GM21619 (cell line): ENCODE measurements around the gene EPHA4.

ENCODE experiments used
- ATAC-seq: cut with Tn5 transposase; IDR thresholded peaks from one replicate; pipeline ENCODE4 v1.9.1; 2021; ENCODE audit not compliant: unreplicated experiment

Gene EPHA4

GRCh38 chr2:221571551-221572218 is 419 bp downstream of the EPHA4 start:
- peak; percentile 11 for ATAC-seq

GRCh38 chr2:221571025-221571550 is 1.0 kb downstream of the EPHA4 start:
- no peak for ATAC-seq

GRCh38 chr2:221570321-221570935 is 1.7 kb downstream of the EPHA4 start:
- no peak for ATAC-seq

- ATAC-seq = no peak
These were observed 2.2 kb downstream of the EPHA4 start for GRCh38 chr2:221569871-221570270.

GRCh38 chr2:221569425-221569845 is 2.7 kb downstream of the EPHA4 start:
- ATAC-seq = no peak

- ATAC-seq = no peak
These were observed 3.8 kb downstream of the EPHA4 start for GRCh38 chr2:221568299-221568698.

GRCh38 chr2:221567809-221568208 is 4.3 kb downstream of the EPHA4 start:
- ATAC-seq = no peak

GRCh38 chr2:221567231-221567760 is 4.8 kb downstream of the EPHA4 start:
- ATAC-seq = no peak

- ATAC-seq = no peak
These were observed 8.7 kb downstream of the EPHA4 start for GRCh38 chr2:221563270-221563985.

- no peak for ATAC-seq
These were observed 9.9 kb downstream of the EPHA4 start for GRCh38 chr2:221562226-221562625.

- ATAC-seq = no peak
These were observed 10.3 kb downstream of the EPHA4 start for GRCh38 chr2:221561770-221562169.

GRCh38 chr2:221559991-221560390 is 12.1 kb downstream of the EPHA4 start:
- ATAC-seq = no peak

GRCh38 chr2:221558107-221558506 is 14.0 kb downstream of the EPHA4 start:
- no peak for ATAC-seq

GRCh38 chr2:221555494-221555846 is 16.6 kb downstream of the EPHA4 start:
- peak; percentile 37 for ATAC-seq

- peak; percentile 96 for ATAC-seq
These were observed 17.2 kb downstream of the EPHA4 start for GRCh38 chr2:221554769-221555493.

GRCh38 chr2:221553333-221553732 is 18.8 kb downstream of the EPHA4 start:
- no peak for ATAC-seq

GRCh38 chr2:221552291-221552690 is 19.8 kb downstream of the EPHA4 start:
- no peak for ATAC-seq

GRCh38 chr2:221551864-221552263 is 20.2 kb downstream of the EPHA4 start:
- ATAC-seq = peak; percentile 38

- peak; percentile 75 for ATAC-seq
These were observed 23.0 kb downstream of the EPHA4 start for GRCh38 chr2:221549143-221549542.

GRCh38 chr2:221546505-221547225 is 25.4 kb downstream of the EPHA4 start:
- ATAC-seq = no peak
